WI38 (cell line): ENCODE measurements around the gene TMOD3.
"Not testable (repeated sequence)": the region's sequence is repeated elsewhere in the genome, so short reads cannot be mapped to it uniquely, and the experiment has no call there.

Source experiments
- H3K4me3 ChIP-seq: 2 replicates; pipeline ENCODE4 v1.5.1; 2011; ENCODE audit warnings: low read depth, mild to moderate bottlenecking, control low read depth, low read length
- CTCF ChIP-seq: IDR thresholded peaks from 2 replicates; pipeline ENCODE4 v1.5.1; 2012; ENCODE audit warnings: low read depth, mild to moderate bottlenecking, control low read depth, low read length

The TMOD3 gene

GRCh38 chr15:51829376-51830275 lies at the start of gene TMOD3:
Gene TMOD3 (plus strand): TSS chr15:51829653. CDS start chr15:51862885, 33,232 bp downstream.
- no peak for TF ChIP-seq CTCF
- H3K4me3 ChIP-seq: peak within 1 kb of the TSS; percentile 90

GRCh38 chr15:51780636-51781035 lies 48.8 kb upstream of the TMOD3 start:
- no peak overlapping the region for H3K4me3 ChIP-seq
- no peak for TF ChIP-seq CTCF

- no peak overlapping the region for H3K4me3 ChIP-seq
- no peak for TF ChIP-seq CTCF
Observed at GRCh38 chr15:51781506-51781905, 47.9 kb upstream of the TMOD3 start.

GRCh38 chr15:51782357-51782896 lies 47.0 kb upstream of the TMOD3 start:
- TF ChIP-seq CTCF: 0 out of 2 replicates have a peak, but pooled peaks have one; percentile 20
- H3K4me3 ChIP-seq: no peak overlapping the region

- H3K4me3 ChIP-seq: no peak overlapping the region
- TF ChIP-seq CTCF: no peak
Observed at GRCh38 chr15:51783967-51784366, 45.5 kb upstream of the TMOD3 start.

- H3K4me3 ChIP-seq: not testable (repeated sequence)
Observed at GRCh38 chr15:51787130-51787529, 42.3 kb upstream of the TMOD3 start.

- H3K4me3 ChIP-seq: not testable (repeated sequence)
Observed at GRCh38 chr15:51792474-51792873, 37.0 kb upstream of the TMOD3 start.

GRCh38 chr15:51793521-51794305 lies 35.7 kb upstream of the TMOD3 start:
- no peak overlapping the region for H3K4me3 ChIP-seq
- no peak for TF ChIP-seq CTCF
